ENCODE data around the gene NSF.
"Not testable (repeated sequence)": the region's sequence is repeated elsewhere in the genome, so short reads cannot be mapped to it uniquely, and the experiment has no call there.

NSF gene

DNA sequence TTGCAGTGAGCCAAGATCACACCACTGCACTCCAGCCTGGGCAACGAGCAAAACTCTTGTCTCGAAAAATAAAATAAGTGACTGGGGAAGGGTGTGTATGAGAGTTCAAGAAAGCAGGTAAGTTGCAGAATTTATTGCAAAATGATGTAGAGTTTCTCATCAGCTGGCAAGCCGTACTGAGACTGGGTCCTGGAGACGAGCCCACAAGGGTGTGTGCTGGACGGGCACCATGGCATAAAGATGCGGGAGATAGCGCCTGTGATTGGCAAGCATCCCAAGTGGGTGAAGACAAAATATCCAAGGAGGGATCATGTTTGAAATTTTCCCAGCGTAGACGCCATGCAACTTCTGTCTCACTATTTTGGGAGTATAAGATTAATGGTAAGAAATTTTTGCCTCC, 168.7 kb downstream of the NSF start:
- no peak for DNase-seq

DNA sequence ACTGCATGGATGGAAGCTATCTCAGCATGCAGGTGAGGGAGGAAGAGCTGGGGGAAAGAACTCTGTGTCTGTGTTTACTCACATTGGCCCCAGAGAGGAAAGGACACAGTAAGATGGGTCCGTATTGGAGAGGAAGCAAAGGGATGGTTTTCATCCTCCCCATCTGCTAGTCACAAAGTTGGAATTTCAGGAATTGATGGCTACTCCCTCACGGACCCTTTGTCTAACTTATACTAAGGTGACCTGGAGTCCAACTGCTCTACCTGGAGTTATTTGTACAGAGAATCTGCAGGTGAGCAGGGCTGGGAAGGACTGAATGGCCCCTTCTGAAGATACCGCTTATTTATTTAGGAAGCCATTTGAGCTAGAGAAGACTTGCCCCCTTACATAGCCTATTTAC, 172.9 kb downstream of the NSF start:
- no peak for DNase-seq

DNA sequence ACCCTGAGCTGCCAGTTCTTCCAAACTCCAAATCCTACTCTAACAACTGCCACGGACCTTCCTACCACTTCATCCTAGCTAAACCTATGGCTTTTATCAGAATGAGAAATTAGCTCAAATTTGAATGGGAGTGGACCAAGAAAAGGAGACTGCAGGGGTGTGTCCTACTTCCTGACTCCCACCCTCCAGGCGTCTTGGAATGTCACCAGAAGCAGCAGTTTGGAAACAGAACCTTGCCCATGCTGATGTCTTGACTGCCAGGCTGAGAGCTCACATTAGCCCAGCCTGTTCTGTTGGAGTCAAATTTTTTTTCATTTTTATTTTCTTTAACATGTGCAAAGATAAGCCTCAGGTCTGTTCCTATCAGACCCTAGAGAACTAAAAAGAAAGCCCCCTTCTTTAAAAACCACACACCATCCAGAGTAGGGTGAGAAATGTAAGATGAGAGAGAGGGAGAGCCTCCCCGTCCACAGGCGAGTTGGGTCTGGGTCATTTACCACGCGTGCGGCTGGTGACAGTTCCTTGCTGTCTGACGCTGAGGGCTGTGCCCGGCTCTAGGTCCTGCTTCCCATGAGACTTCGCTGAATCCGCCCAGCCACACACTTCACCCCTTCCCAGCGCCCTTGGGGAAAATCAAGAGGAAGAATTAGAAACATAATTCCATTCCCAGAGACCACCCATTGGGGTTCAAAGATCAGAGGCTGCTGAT, 173.7 kb downstream of the NSF start:
- DNase-seq, result no peak

DNA sequence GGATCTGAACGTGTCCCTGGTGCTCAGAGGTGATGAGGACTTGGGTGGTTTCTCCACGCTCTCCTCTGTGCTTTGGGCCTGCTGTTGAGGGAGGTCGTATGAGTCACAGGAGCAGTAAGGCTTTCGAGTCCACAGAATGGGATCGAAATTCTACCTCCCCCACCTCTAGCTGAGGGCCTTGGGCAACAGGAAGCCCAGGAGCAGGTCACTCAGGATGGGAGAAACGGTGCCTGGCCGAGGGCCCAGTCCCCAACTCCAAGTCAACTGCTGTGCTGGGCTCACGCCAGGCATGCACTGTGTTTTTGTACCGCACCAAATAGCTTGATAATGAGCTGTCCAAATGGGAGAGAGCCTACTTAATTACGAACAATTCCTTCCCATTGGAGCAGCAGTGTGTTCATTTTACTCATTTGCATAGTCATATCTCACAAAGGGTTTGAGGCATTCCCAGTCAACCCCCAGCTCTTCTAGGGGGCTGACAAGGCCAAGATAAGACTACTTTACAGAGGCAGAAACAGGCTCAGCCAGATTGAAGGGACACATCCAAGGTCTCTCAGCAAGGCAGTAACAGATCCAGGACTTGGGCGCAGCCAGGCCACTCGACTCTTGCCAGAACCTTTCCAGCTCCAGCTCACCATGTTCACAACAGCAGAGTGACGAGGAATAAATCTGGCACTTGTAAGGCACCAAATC, 174.4 kb downstream of the NSF start:
- DNase-seq, result peak; percentile 34

DNA sequence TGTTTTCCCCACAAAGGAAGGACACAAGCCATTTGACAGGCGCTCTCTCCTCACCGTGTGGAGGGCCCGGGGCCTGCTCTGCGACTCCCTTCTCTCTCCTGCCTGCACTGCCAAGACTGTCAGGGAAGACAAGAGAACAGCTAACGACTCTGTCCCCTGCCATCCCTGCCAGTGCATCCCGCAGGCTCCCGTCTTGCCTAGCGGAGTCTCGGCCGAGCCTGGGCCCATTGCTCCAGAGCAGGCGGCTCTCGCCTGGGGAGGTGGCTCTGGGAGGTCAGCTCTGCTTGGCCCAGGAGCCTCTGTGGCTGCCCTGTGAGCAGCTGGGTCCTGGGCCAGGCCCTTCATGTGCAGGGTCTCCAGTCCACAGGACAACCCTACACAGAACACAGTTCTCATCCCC, 175.0 kb downstream of the NSF start:
- no peak for DNase-seq

DNA sequence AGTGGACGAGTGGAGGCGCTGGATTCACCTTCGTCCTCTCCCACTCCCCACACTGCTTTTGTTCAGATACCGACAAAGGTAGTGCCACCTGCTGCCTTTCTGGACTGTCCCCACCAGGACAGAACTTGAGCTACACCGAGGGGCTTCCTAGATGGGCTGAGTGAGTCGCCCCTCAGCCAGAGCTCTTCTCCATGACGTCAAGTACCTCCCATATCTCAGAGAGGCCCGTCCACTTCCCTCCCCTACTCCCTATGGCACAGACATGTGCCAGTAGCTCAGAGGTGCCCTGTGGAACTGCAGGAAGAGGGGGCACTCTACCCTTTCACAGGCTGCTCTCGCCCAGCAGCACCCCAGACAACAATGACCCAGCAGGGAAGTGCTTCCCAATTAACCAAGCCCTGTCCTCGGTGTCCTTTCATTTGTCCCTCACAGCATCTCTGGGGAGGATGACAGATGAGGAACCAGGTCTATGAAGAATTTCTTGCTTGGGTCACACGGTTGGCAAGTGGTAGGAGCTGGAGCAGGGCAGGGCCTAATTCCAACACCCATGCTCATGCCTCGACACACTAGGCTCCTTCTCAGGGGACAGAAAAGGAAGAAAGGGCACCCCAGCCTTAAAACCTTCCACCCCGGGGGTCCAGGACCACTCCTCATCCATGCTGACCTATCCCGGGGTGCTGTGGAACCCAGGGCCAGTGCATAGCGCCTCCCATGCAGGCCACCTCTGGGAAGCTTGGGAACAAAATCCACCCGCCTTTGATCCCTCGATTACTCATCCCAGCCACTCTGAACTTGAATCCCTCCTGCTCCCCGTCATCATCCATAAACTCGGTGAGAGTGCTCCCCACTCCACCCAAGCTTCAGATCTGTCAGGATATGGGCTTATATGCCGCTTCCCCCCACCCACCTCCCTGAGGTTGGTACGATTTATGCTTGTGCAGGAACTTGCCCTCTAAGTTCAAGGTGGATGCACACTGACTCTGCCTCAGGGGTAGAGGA, 176.3 kb downstream of the NSF start:
- no peak for DNase-seq

DNA sequence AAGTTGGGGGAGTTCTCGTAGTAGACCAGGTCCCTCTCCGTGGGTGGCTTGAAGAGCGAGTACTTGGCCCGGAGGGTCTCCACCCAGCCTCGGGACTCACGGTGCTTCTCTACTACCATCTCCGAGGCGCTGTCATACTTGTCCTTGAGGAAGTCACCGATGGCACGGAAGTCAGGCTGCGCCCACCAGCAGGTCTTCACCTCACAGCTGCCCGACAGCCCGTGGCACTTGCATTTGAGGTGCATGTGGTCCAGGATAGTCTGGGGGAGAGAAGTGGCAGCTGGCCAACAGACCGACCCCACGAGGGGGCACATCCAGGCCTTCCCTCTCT, 178.0 kb downstream of the NSF start:
- no peak for DNase-seq

DNA sequence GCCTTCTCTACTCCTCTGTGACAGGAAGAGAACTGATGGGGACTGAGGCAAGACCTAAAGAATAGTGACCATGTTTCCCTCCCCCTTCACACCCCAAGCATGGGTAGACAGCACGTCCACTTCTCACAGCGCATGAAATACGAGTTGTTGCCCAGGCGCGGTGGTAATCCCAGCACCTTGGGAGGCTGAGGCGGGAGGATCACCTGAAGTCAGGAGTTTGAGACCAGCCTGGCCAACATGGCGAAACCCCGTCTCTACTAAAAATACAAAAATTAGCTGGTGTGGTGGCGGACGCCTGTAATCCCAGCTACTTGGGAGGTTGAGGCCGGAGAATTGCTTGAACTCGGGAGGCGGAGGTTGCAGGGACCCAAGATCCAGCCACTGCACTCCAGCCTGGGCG, 178.4 kb downstream of the NSF start:
- not testable (repeated sequence) for DNase-seq

DNA sequence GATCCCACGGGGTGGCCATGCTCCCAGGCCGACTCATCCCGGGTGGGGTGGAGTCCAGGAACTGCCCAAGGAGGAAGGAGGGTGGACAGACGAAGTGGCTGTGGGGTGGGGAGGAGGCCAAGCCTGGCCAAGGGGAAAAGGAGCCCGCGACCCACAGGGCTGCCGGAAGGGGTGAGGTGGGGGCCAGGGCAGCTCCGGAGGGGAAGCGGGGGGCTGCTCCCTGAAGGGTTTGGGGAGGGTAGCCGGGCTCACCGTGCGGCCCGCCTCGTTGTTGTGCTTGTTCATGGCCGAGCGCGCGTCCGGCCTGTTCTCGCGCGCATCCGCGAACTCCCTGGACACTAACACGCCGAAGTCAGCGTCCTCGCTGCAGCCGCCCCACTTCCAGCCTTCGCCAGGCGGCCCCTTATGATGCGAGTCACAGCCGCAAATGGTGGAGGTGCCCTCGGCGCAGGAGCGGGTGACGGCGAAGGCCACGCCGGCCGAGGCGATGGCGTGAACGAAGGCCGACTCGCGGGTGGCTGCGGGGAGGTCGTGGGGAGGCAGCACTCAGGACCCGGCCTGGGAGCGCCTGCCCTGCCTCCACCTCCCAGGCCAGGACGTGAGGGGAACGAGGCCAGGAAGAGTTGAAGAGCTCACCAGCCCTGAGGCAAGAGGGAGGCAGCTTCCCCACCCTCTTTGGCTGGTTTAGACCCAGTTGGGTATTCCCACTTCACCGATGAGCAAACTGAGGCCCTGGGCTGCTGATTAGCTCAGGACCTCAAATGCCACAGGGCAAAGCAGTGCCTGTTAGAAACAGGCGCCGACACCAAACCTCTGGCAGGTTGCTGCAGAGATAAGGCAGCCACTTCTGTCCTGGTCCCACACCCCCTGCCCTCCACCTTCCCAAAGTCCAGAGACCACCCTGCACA, 179.3 kb downstream of the NSF start:
- DNase-seq, result no peak

DNA sequence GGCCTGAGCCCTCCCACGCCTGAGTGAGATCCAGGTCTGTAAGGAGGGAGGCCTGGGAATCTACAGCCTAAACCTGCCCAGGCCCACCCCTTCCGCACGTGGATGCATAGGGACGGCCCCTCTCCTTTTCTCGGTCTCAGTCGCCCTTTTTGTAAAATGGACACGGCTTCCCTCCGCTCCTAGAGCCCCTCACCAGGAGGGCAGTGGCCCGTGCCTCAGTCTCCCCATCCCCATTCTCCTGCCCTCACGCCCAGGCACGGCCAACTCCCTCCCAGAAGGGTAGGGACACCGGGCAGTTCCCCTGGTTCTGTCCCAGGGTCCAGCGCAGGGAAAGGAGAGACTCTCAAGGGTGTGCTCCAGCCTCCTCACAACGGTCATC, 180.0 kb downstream of the NSF start:
- no peak for DNase-seq

DNA sequence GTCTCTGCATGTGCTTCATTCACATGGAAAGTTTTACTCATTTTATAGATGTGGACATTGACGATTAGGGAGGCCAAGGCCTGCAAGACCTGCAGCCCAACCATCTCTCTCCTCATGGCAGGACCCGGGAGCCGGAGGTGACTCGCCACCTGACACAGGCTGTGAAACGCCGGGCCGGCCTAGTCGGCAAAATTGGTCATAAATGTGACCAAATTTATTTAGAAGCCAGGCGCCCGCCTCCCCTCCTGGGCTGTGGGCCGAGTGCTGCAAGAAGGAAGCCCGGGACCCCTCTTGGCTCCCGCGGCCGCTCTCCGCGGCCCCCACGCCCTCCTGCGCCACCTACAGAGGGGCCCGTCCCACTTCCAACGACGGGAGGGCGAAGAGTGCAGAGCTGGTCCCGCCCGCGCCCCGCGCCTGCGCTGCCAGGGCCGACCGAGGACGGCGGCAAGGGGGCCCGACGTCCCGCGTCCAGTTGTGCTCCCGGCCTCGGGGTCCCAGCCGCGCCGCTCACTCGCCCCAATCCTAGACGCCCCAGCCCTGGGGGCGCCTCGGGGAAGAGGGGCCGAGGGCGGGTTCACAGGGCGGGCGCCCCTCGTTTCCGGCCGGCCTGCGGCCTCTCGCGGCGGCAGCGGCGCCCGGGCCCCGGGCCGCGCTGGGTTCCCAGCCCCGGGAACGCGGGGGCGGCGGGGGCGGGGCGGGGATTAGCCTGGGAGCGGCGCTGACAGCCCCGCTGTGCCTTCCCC, 180.5 kb downstream of the NSF start:
- DNase-seq, result no peak

DNA sequence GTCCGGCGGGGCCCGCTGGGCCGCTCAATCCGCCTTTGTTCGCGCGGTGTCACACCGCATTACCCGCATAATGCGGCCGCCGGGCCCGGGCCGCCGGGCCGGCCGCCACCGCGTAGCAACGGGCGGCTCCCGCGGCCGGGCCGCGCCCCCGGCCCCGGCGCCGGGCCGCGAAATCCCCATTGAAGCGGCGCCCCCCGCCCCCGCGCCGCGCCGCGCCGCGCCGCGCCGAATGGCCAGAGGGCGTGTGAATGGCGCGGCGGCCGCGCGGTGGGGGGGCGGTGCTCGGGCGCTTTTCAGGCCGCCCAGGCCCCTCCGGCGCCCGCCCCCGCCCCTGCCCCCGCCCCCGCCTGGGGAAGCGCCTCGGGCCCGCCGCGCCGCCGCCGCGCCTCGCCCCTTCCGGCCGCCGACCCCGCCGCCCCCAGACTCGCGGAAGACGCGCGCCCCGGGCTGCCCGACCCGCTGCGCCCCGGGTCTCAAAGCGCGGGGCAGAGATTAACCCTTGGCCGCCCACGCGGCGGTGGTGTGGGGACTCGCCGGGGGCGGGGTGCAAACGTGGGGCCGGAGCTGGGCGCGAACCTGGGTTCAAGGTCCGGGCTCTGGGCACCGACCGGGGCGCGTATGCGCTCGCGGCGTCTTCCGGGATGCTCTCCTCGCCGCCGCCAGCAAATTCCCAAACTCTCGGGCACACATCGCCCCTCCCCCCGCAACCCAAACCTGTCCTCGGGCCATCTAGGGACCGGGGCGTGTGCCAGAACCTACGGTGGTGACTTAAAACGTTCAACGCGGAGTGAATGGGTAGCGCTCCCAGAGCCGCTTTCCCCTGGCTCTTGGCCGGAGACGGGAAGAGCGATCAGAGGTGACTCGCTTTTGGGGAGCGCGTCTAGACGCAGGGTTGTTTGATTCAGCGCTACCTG, 181.3 kb downstream of the NSF start:
- no peak for DNase-seq

DNA sequence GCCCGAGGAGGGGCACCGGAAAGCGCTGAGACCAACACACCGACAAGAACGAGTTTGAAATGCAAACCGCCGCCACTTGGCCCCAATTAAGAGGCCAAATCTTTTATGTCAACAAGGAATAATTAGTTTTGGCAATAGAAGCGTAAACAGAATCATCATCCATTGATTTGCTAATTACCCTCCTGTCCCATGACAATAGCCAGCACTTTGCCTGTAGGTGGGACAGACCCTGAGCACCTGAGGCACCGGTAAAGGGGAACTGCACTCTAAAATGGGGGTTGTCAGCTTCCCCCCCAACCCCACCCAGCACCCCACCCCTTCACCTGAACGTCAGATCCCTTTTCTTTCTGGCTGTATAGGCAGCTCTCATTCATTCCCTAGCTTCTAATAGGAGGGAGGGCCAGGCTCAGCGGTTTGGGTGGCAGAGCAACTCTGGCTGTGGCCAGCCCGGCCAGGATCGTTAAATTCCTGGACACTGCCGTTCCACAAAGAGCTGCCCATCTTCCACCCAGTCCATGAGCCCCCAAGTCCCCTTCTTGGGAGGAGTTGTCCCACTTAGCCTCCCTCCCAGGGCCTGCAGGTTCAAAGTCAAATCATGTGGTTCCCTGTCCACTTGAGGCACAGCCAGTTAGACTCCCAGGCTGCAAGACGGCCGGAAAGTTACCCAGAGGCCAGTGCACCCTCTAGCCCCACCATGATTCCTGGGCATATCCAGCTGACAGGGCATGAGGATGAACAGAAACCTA, 182.2 kb downstream of the NSF start:
- peak; percentile 84 for DNase-seq

DNA sequence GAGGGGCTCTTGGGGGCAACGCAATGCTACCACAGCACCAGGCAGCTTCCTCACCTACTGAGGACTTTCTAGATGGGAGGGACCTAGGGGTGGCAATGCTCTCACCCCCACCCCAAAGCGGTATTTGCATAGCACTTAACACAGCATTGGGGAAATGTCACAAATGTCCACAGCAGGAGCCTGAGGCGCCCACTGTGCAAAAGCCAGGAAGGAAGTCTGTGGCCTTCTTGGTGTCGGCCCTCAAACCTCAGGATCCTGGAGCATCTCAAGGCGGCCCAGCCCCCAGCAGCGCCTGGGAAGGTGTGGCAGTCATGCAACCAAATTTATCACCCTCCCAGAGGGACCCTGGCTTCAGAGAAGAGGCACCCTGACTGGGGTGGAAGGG, 182.7 kb downstream of the NSF start:
- DNase-seq, result no peak

DNA sequence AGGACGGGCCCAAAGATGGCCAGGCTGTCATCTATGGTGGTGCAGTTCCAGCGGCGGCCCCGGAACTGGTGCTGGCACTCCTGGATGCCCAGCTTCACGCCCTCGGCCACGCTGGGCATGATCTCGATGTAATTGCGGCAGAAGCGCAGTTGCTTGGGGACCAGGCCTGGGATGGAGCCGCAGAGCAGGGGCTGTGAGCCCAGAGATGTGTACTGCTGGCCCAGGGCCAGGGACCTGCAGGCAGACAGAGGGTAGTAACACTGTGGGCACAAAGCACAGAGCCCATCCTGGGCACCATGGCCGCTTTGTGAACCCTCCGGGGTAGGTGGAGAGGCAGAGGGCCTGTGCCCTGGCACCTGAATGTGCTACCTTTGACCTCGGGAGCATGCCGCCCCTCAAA, 183.2 kb downstream of the NSF start:
- no peak for DNase-seq

DNA sequence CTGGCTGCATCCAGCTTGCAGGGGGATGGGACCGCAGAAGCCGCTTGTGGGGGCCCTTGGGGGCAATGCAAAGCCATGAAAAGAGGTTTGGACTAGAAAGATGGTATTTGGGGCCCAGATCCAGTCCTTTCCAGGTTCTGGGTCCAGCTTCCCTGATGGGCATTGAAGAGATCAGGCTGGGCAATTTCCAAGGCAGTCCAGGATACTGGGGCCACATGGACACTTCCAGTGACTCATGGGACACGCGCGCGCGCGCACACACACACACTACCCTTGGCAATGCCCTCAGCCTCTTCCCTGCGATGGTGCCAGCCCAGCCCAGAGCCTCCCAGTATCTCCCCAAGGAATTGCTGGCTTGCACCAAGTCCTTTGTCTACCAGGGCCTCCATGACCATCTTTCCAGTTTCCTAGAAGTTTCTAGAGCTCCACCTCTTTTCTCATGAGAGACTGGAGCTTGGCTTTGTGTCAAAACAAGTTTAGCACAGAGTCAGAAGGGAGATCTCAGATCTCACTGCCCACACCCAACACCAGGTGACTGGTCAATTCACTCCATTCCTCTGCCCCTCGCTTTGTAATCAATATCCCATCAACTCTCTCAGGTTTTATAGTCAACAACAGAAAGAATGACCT, 183.8 kb downstream of the NSF start:
- no peak for DNase-seq

DNA sequence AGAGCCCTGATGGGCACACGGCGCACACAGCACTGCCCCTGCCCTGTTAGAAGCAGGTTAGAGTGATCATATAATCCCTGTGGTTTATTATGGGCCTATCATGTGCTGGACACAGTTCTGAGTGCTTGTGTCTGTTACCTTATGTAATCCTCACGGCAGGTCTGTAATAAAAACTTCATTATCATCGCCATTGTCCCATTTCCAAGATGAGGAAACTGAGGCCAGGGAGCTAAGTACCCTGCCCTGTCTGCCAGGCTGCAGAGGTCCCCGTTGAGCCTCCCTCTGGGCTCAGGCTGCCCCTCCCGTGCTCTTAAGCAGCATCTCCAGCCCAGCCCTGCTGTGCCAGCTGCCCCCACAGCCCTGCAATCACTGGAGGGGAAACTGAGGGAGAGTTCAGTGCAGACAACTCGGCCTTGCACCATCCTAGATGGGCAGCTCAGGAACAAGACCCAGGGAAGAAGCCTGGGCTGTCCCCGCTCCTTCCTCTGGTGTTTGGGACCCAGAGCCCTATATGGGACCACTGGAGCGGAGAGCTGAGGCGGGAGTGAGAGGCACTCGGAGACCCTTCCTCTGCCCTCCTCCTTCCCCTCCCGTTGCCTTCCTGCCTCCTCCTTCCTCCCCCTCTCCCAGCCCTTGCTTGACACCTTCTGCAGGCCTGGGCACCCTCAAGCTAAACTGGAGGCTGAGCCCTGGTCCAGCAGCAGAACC, 186.0 kb downstream of the NSF start:
- no peak for DNase-seq

DNA sequence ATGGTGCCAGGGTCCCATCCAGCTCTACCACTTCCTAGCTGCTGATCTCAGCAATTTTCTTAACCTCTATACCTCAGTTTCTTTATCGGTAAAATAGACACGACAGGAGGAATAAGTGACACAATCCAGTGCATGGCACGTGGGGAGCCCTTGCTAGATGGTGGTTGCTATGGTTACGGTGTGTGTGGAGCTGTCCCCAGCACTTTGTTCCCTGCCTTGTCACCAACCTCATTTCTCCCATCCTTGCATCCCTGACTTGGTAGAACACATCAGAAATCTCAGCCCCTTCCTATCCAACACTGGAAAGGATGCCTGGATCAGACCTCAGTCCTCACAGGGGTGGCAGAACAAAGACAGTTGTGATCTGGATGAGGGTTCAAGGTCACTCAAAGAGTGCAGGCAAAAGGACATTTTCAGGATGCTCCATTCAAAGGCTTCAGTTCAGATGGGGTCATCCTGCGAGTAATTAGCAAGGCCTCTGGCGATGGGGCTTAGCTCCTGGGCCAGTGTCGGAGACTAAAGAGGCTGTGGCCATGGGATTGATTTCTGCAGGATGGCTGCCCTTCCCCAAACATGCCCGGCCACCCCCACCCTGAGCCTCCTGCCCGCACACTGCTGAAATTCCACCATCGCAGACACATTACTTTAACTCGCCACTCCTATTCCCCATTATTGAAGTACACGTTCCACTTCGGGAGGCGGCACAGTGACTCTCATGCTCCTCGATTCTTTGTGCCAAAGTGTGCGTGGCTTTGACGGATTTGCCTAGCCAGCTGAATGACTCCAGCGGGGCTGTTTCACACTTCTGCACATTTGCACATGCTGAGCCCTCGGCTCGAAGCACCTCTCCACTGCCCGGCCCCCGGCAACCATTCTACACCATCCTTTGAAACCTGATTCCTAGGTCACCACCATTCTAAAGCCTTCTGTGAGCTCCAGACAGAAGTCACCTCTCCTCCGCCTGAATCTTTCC, 187.8 kb downstream of the NSF start:
- DNase-seq, result no peak
